GM21723 (cell line): ENCODE data around the gene ST7.

Experiments
- ATAC-seq: cut with Tn5 transposase; IDR thresholded peaks from one replicate; pipeline ENCODE4 v1.9.1; 2021; ENCODE audit warnings: mild to moderate bottlenecking, moderate library complexity; ENCODE audit not compliant: unreplicated experiment

Gene ST7

DNA sequence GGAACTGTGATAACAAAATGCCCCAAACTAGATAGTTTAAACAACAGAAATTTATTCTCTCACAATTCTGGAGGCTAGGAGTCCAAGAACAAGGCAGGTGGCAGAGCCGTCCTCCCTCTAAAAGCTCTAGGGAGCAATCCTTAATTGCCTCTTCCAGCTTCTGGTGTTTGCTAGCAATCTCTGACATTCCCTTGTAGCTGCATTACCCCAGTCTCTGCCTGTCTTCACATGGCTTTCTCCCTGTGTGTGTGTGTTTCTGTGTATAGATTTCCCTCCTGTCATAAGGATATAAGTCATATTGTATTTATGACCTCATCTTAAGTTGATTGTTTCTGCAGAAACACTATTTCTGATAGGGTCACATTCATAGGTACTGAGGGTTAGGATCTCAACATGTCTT is 192.0 kb downstream of the ST7 start:
- ATAC-seq: no peak

DNA sequence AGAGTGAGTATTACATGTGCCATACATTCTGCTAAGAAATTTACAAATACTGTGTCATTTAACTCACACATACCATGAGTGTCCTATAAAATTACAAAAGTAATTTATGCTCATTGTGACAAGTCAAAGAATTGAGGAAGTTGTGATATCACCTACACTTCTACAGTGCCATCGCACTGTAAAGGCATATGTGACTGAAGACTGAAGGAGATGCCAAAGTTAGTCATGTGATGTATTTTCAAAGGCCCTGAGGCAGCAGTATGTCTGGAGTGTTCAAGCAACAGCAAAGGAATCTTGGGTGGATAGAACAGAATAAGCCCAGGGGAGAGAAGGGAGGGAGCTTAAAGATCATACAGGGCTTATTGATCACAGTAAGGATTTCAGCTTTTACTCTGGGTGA is 192.8 kb downstream of the ST7 start:
- ATAC-seq: no peak

DNA sequence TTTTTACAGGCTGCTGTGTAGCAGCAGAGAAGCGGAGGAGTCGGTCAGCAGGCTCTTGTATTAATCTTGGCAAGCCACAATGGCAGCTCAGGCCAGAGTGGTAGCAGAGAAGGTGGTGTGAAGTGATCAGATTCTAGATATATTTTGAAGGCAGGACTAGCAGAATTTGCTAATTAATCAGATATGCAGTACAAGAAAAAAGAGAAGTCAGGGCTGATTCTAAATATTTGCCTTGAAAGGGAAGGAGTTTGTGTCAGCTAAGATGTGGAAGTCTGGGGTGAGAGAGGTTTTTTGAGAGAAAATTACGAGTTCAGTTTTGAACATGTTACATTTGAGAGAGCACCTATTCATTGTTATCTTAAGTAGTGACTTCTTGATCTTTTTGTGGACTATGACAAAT is 193.2 kb downstream of the ST7 start:
- ATAC-seq: no peak

DNA sequence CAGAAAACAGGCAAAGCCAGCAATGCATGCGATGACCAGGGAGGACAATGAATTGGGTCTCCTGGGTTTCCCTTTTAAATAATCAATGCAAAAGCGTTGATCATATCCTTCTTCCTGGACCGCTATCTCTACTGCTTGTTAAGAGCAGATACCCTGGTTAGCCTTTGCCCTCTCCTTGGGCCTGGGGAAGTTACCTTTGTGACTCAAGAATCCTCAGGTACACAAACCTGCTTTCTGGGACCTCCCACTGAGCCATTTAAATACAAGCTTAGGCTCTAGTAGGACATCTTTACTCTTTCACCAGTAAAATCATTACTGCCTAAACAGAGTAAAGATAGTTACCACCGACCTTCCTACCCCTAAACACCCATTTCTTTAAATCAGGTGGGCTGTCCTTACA is 195.7 kb downstream of the ST7 start:
- ATAC-seq: no peak

DNA sequence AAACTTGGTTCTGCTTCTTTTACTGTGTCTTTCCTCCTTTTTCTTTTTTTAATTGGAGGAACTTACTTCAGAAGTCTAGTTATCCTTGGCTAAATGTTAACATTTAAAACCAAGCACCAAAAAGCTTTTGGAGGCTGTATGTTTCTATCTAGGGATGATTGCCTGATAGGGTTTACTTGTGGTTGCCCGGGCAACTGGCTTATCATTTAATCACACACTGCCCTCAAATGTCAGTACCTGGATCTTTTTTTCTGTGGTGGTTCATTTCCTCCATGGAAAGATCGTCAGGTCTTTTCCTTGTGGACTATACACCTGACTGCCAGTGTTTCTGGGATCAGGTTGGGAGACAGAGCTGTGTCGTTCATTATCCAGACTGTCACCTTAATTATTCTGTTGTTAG is 196.4 kb downstream of the ST7 start:
- no peak for ATAC-seq

DNA sequence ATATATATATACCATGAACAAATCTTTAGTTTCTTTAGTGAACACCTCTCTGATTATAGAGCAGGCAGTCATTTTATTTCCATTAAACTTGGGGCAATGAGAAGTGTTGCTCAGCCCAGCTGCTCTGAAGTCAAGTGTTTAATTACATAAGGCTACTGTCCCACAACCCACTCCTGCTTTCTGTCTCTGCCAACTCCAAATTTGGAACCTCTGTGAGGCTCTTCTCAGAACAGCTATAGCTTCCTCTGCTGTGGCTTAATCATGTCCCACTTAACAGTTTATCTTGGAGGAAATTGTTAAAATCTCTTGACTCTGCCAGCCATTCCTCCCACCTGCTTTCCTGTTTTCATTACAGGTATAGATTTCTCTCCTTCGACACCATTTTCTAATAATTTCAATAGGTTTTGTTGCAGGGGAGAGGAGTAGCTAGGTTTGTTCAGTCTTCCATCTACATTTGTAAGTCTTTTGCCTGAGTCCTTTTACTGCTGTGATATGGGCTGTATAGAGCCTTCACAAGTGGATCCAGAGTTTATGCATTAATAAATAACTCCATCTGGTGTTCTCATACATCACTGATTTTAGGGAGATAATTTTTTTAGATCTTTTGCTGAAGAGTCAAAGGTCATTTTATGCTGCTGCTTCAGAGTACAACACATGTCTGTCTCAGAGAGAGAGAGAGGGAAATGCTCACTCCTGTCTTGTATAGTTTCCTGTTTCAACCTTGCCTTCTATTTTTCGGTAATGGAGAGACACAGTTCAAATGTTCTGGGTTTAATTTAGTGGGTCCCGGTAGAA is 199.1 kb downstream of the ST7 start:
- no peak for ATAC-seq

DNA sequence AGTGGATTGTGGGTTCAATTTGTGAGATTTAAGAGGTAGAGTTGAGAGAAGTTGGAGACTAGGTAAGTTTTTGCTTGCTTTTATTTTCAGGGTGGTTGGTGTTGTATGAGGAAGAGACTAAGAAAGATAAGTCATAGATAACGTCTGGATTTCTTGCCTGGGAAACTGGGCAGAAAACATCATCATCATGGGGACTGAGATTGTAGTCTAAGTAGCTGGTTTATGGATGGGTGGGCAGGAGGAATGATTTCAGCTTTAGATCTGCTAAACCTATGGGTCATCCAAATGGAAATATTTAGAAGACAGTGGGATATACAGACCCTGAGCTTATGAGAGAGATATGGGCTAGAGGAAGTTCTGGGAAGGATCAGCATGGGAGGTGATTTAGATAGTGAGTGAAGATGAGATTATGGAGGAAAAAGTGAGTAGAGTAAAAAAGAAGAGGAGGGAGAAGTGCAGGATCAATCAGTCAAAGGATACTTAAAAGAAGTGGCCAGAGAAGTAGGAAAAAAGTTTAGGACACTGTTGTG is 199.8 kb downstream of the ST7 start:
- no peak for ATAC-seq

DNA sequence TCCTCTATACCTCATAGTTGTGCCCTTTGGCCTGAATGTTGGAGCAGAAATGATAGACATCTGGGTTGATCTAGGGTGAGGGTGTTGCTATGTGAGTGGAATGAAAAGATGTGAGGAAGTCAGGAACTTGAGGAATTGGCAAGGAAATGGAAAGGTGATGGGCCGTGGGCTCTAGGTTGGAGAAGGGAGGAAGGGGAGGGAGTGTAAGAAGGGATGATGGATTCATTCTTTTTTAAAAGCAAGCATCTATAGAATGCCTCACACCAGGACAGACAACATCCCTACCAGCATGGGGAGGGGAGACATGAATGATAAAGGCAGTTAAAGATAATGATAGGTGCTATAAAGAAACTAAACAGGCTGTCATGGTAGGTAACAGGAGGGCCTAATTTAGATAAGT is 201.4 kb downstream of the ST7 start:
- no peak for ATAC-seq

DNA sequence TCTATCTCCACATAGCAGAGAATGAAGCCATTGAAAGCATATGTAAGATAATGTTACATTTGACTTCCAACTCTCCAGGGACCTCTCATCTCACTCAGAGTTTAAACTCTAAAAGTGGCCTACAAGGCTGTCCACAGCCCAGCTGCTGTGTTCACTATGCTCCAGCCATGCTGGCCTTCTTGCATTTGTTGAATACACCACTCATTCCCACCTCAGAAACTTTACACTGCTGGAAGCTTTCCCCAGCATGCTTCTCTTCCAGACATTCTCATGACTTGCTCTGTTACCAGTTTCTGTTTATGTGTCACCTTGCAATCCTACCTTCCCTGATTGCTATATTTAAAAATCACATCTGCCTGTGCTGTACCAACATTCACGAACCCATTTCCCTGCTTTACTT is 202.4 kb downstream of the ST7 start:
- no peak for ATAC-seq

DNA sequence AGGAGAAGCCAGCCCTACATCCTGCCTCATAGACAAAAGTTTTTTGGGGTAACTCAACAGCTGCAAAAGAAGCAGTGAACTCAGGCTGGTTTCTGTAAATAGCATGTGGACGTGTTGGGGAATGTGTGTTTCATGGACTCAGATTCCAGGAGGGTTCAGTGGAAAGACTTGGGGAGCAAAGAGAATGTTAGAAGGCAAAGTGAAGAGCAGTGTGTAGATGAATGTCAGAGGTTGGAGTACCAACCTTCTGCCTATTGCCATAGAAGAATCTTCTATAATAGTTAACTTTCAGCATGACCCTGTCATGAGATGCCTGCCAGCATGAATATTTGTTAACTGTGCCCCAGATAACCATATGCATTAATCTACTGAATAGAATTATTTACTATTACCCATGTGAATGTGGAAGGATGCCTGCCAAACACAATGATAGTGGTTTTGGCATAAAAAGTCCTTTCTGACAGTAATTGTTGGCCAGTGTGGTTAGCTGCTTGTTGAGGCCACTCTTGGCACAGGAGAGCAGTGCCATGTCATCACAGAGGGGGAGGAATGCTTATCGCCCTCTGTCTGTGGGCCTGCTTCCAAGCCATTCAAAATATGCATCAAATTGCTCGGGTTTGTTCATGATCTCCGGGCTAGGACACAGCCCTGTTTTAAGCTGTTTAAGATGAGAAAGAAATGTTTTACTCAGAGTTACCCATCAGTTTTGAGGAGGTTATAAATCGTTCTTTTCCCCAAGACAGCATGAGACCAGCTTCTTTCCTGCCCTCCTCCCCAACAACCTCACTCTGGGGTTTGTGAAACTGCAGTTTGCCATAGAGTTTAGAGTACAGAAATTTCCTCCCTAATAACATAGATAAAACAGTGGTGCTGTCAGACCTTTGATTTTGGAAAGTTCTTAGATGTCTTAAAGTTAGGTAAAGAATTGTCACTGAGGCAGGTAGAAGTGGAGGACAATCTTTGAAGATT is 204.2 kb downstream of the ST7 start:
- ATAC-seq: no peak

DNA sequence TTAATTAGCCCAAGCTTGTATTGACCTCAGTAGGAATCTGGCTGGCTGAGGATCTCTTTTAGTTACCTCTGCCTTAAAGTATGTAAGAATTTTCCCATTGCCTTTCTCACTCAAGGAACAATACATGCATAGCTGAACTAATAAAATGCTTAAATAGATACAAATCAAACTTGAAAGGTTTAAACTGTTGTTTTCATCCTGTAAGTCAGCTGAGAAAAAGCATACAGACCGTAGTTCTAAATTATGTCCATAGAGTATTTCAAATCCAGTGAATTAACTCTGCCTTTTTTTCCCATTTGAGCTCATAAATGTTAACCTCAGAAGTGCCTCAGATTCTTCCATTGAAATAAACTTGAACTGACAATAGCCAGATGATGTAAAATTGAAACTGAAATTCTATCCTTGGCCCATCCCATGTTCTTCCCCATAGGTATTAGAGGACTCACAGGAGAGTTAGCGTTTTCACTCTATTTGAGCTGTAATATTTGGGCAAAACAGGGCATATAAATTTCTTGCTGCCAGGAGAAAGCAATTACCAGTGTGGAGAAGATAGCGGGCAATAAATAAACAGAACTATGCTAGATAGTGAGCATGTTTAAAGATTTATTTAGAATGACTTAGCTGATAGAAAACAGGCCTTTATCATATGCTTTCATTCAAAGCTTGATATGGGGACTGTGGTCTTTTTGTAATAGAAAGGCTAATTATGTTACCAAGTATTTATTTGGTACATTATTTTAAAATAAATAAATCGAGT is 205.8 kb downstream of the ST7 start:
- ATAC-seq: no peak

DNA sequence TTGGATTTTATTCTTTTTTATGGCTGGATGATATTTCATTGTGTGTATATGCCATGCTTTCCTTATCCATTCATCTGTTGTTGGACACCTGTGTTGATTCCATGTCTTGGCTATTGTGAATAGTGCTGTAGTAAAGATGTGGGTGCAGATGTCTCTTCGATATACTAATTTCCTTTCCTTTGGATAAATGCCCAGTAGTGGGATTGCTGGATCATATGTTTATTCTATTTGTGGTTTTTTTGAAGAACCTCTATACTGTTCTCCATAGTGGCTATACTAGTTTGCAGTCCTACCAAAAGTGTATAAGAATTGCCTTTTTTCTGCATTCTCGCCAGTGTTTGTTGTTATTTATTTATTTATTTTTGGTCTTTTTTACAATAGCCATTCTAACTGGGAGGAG is 209.8 kb downstream of the ST7 start:
- no peak for ATAC-seq

DNA sequence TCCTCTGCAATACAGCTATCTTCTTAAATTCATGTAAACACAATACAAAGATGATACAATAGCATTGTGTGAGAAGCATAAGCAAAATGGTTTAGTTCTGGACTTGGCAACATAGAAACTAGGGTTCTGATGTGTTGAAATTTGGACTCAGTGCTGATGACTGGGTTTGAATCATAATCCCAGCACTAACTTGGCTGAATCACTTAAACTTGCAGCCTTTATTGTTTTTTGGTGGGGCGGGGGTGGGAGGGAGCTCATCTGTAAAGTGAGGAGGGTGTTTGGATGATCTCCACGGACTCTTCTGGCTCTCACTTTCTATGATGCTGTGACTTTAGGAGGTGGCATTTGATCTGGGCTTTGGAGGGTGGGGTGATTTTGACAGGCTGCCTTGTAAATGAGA is 211.3 kb downstream of the ST7 start:
- no peak for ATAC-seq

DNA sequence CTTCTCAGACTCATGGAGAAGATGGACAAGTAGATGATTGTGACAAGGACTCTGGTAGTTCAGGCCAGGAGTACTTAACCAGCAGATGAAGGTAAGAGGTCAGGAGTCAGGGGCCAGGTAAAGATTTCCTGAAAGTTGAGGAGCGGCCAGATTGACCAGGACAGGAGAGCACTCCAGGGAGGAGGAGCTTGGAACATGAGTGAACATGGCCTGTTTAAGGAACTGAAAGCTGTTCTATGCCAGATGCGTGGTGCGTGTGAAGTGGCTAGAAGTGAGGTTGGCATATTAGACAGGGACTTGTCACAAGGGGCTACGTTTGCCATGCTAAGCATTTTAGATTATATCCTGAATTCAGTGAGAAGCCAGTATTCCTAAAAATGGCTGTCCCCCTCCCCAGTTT is 212.4 kb downstream of the ST7 start:
- ATAC-seq: peak; percentile 59

DNA sequence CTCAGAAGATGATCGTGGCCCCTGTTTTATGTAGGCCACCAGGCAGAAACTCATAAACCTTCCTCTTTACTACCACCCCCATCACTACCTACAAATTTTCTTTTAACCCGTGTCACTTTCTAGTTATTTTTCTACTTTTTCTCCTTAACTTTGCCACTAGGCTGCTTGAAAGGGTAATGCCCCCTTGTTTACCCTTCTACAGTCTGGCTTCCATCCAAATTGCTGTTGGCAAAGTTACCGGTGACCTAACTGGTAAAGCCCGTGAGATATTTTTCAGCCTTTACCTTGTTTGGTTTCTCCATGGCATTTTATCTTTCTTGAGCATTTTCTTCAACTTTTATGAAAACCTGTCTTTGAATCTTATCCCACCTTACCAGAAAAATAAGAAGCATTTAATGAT is 216.6 kb downstream of the ST7 start:
- no peak for ATAC-seq

DNA sequence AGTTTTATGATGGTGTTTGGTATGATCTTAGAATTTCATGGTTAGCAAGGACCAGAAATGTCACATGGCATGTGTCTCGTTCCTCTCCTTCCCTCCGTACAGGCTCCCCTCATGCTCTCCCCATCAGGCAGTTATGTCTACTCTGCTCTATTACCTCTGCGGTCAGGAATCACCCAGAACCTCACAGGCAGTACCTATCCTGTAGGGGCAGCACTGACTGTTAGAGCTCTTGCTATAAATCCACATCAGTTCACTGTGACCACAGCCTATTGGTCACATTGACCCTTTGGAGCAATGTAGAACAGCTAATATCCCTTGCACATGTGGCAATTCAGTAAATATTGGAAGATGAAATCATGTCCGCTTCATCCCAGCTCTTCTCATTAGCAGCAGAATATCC is 217.8 kb downstream of the ST7 start:
- ATAC-seq: no peak

DNA sequence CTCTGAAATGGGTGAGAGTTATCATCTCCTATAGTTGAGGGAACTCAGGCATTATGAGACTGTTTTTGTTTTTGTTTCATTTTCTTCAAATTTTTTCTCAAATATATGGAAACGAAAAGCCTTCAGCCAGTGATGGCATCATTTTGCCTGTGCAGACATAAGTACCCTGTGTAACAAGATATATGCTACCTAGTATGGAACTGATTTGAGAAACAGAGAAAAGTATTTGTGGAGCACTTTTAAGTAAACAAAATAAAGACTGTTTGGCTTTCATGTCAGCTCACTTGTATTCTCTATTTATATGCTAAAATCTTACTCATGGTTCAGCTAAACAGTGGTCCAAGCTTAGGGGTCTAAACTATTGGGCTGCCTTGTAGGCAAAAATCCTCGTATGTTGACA is 219.0 kb downstream of the ST7 start:
- ATAC-seq: no peak

DNA sequence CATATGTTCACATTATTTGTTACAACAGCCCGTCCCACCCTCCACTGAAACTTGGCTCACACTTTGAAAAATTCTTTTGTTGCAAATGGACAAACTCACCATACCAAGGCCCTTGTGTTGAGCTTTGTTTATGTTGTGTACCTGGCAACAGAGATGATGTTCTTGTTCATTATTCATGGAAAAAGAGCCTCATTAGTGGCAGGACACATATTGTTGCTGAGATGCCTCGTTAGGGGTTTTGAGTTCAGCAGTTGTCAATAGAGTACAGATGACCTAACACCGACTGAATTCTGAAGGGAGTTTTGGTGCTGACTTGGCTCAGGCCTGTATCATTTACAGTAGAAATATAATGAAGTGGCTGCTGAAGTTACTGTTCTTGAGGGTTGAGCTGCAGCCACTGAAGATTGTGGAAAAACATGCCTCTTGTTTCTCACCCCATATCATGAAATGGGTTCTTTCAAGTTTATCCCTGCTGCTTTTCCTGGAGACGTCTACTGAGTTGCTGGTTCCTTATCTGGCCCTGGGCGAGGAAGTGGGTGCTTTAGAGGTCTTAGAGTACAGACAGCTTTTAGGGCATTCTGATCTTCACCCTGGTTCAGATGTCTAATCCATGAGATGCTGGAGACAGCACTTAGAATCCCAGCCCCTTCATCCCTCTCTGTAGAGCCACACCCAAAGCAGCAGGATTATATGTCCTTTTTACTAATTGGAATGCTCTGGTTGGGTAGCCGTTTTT is 219.9 kb downstream of the ST7 start:
- no peak for ATAC-seq

DNA sequence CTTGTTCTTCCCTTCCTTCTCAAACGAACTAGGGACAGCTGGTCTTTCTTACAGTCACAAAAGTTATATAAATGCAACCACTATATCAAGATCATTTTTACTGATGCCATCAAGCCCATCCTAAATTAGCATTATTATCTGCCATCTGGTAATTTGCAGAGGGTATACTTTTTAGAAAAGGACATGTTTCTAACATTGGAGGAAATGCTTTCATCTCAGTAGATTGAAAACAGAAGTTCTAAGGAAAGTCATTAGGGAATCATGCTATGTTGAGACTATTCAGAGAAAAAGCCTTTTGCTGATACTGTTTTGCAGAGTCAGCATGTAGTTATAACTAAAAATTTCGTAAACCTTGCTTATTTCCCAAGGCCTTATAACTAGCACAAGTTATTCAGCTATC is 222.9 kb downstream of the ST7 start:
- no peak for ATAC-seq

DNA sequence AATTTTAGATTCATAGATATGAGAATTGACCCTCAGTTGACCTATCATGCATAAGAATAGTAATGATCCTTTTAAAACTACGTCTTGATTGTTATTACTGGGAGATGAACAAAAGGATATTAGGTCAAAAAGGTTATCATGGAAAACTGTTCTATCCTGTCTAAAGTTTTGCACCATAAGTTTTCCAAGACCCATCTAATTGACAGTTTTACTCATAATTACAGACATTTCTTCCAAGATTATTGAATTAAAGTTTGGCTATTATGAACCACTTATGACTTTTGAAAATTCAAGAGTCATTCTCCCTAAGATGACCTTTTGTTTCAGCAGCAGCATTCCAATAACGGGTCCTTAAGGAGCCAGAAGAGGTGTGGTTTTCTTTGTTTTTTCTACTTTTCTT is 225.3 kb downstream of the ST7 start:
- ATAC-seq: no peak

DNA sequence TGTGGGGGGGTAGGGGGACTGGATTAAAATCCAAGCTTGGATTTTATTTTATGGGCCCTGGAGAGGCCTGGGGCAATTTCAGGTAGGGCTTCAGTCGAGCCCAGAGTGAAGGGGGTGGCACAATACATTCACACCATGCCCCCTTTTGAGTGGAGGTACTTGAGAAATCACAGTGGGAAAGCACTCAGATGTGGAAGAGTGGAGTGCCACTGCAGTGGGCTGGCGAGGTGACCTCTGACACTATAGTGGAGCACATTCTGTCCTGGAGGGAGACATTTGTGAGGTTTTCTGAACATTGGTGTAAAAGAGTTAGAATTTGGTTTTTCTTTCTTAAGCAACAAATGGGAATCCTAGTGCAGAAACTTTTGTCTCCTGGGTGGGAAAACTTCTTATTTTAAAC is 226.4 kb downstream of the ST7 start:
- ATAC-seq: no peak
